ENCODE measurements around the gene CHRNB1.

Gene CHRNB1

GRCh38 chr17:7408863-7409262 lies 36.0 kb upstream of the CHRNB1 start:
- DNase-seq (ENCODE audit: low read depth) = no peak
- H3K4me3 ChIP-seq (ENCODE audit: low read length) = no peak overlapping the region
- TF ChIP-seq, protein P1, sequence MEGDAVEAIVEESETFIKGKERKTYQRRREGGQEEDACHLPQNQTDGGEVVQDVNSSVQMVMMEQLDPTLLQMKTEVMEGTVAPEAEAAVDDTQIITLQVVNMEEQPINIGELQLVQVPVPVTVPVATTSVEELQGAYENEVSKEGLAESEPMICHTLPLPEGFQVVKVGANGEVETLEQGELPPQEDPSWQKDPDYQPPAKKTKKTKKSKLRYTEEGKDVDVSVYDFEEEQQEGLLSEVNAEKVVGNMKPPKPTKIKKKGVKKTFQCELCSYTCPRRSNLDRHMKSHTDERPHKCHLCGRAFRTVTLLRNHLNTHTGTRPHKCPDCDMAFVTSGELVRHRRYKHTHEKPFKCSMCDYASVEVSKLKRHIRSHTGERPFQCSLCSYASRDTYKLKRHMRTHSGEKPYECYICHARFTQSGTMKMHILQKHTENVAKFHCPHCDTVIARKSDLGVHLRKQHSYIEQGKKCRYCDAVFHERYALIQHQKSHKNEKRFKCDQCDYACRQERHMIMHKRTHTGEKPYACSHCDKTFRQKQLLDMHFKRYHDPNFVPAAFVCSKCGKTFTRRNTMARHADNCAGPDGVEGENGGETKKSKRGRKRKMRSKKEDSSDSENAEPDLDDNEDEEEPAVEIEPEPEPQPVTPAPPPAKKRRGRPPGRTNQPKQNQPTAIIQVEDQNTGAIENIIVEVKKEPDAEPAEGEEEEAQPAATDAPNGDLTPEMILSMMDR (conservative IDR thresholded peaks at IDR 0.05; ENCODE audit: low read depth, low read length) = no peak

DNA sequence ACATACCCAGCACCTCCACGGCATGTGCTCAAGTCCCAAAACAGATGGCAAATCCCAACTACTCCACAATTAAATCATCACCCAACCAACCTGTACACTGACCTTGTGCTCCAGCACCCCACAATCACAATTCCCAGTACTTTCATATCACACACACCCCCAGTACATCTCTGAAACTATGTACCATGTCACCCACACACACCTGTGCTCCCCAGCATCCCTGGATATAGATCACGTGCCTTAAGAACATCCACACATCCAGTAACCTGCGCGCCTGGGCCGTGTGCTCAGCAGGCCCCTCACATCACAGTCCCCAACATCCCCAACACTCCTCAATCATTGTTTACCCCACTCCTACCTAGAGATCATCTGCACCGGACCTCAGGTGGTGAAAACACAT lies 35.1 kb upstream of the CHRNB1 start:
- DNase-seq (ENCODE audit: low read depth) = no peak
- TF ChIP-seq, protein P1 (conservative IDR thresholded peaks at IDR 0.05; ENCODE audit: low read depth, low read length) = no peak
- H3K4me3 ChIP-seq (ENCODE audit: low read length) = no peak overlapping the region

- DNase-seq (ENCODE audit: low read depth) = no peak
- H3K4me3 ChIP-seq (ENCODE audit: low read length) = no peak overlapping the region
- TF ChIP-seq, protein P1 (conservative IDR thresholded peaks at IDR 0.05; ENCODE audit: low read depth, low read length) = no peak
Measured at GRCh38 chr17:7410634-7411426, 34.0 kb upstream of the CHRNB1 start.

DNA sequence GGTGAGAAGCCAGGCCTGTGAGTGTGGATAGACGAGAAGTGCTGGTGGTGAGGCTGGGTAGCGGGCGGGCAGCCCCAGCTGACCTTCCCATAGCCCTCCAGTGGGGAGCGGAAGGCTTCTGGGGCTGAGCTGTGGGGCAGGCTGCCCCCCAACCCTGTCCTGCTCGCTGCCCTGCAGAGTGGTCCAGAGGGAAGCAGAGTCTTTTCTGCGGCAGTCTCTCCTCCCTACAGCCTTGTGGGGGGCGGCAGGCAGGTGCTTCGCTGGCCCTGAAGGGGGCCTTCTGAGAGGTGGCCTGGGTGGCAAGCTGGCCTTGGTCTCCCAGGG lies 33.5 kb upstream of the CHRNB1 start:
- TF ChIP-seq, protein P1 (conservative IDR thresholded peaks at IDR 0.05; ENCODE audit: low read depth, low read length) = no peak
- no peak overlapping the region for H3K4me3 ChIP-seq (ENCODE audit: low read length)
- DNase-seq (ENCODE audit: low read depth) = no peak

GRCh38 chr17:7413346-7413985 lies 31.4 kb upstream of the CHRNB1 start:
- no peak overlapping the region for H3K4me3 ChIP-seq (ENCODE audit: low read length)
- TF ChIP-seq, protein P1 (conservative IDR thresholded peaks at IDR 0.05; ENCODE audit: low read depth, low read length) = no peak
- DNase-seq (ENCODE audit: low read depth) = no peak

GRCh38 chr17:7414837-7415236 lies 30.0 kb upstream of the CHRNB1 start:
- TF ChIP-seq, protein P1 (conservative IDR thresholded peaks at IDR 0.05; ENCODE audit: low read depth, low read length) = no peak
- DNase-seq (ENCODE audit: low read depth) = no peak
- no peak overlapping the region for H3K4me3 ChIP-seq (ENCODE audit: low read length)

DNA sequence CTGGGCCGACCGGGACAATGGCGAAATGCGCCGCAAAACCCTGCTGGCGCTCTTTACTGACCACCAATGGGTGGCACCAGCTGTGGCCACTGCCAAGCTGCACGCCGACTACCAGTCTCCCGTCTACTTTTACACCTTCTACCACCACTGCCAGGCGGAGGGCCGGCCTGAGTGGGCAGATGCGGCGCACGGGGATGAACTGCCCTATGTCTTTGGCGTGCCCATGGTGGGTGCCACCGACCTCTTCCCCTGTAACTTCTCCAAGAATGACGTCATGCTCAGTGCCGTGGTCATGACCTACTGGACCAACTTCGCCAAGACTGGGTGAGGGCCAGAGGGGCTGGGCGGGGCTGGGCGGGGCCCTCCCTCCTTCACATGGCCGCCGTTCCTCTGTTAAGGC lies 29.1 kb upstream of the CHRNB1 start:
- TF ChIP-seq, protein P1 (conservative IDR thresholded peaks at IDR 0.05; ENCODE audit: low read depth, low read length) = no peak
- no peak overlapping the region for H3K4me3 ChIP-seq (ENCODE audit: low read length)
- DNase-seq (ENCODE audit: low read depth) = no peak
